ENCODE data around the gene CYP27C1. TPM values are rescaled to one million over a fixed set of nuclear protein-coding genes. Genes with fewer than 3 reads are reported as not detected.
"Not testable (repeated sequence)": the region's sequence is repeated elsewhere in the genome, so short reads cannot be mapped to it uniquely, and the experiment has no call there.

Gene CYP27C1
- total RNA-seq, 2 experiments from 2014 or later = not detected

GRCh38 chr2:127235082-127235702, 15.1 kb upstream of the CYP27C1 start:
- Mint-ChIP-seq H3K27me3 (no peaks in the 10 kb centered on the region), H3K4me3 (no peak overlapping the region), H3K36me3 (ENCODE audit: low read depth) (peaks cover 5% of the 10 kb centered on the region), H3K4me1 (no peaks in the 10 kb centered on the region), H3K27ac (no peak overlapping the region), H3K9me3 (ENCODE audit: low read depth) (peaks cover 10% of the 10 kb centered on the region)
- intact Hi-C loops (cut with DNase I, micrococcal nuclease) = no loop called here
- ChIA-PET CTCF (interaction anchor here (1.1 kb wide), 1 partner anchor 415 kb away, joined by 3 read pairs; no protein-coding TSS in a partner anchor), POLR2A (no interaction called here)
- ATAC-seq (no peak), DNase-seq (no peak)

GRCh38 chr2:127233710-127234109, 13.6 kb upstream of the CYP27C1 start:
- ChIA-PET CTCF (interaction anchor here (0.6 kb wide), 1 partner anchor 102 kb away, joined by 4 read pairs; no protein-coding TSS in a partner anchor), POLR2A (no interaction called here)
- no peaks in the 10 kb centered on the region for H3K4me1 Mint-ChIP-seq
- no peaks in the 10 kb centered on the region for H3K27me3 Mint-ChIP-seq
- H3K36me3 Mint-ChIP-seq (ENCODE audit: low read depth) = peaks cover 5% of the 10 kb centered on the region
- no peak overlapping the region for H3K4me3 Mint-ChIP-seq
- ATAC-seq (no peak), DNase-seq (no peak)
- H3K9me3 Mint-ChIP-seq (ENCODE audit: low read depth) = peaks cover 8% of the 10 kb centered on the region
- intact Hi-C loops (cut with DNase I, micrococcal nuclease) = no loop called here
- H3K27ac Mint-ChIP-seq = no peak overlapping the region

DNA sequence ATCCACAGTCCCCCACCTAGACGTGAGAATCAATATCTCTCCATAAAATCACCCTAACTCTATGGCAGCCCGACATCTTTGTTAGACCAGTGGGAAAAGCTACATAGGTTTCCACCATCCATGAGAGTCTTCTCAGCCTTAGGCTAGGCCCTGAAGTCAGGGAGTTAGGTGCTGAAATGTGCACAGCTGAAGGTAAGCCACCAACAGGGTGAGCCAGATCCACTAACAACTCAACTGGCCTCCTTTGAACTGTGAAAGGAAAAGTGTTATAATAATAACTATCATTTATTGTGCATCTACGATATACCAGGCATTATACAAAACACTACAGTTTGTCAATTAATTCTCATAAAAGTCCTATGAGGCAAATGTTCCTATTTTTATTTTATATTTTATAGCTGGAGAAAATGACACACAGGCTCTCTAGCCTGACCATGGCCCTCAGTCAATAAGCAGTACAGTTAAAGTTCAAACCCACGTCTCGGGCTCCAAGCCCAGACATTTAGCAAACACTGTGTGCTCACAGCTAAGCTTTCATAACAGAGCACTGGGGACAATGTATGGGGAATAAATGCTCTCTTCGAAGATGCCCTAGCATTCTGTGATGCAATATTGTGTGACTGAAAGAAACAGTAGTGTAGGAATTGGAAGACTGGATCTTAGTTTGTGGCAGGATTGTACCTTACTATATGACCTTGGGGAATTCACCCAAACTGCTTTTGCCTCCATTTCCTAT, 11.2 kb upstream of the CYP27C1 start:
- Mint-ChIP-seq H3K27me3 (peaks cover 8% of the 10 kb centered on the region), H3K9me3 (ENCODE audit: low read depth) (peaks cover 4% of the 10 kb centered on the region), H3K4me1 (peaks cover 7% of the 10 kb centered on the region), H3K4me3 (no peak overlapping the region), H3K27ac (no peak overlapping the region), H3K36me3 (ENCODE audit: low read depth) (no peaks in the 10 kb centered on the region)
- DNase-seq (no peak), ATAC-seq (no peak)
- ChIA-PET CTCF (interaction anchor here (1.0 kb wide), 1 partner anchor 32 kb away, joined by 4 read pairs; no protein-coding TSS in a partner anchor), POLR2A (no interaction called here)
- intact Hi-C loops (cut with DNase I, micrococcal nuclease) = no loop called here

DNA sequence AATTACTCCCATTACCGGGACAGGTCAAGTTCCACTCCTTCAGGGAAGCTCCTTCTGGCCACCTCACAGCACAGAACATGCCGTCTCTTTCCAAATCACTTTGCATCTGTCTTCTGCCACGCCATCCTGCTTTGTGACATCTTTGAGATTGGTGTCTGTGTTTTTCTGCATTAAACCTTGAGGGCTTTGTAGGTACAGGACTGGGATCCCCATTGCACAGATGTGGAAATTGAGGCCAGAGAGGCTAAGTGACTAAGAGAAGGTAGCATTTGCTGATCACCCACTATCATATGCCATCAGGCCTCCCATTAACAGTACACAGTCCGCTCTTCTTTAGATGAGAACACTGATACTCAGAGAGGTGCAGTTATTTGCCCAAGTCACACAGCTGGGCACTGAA, 9.5 kb upstream of the CYP27C1 start:
- DNase-seq = no peak
- ChIA-PET POLR2A (no interaction called here), CTCF (no interaction called here)
- Mint-ChIP-seq H3K4me3 (no peak overlapping the region), H3K4me1 (peaks cover 11% of the 10 kb centered on the region), H3K36me3 (ENCODE audit: low read depth) (no peaks in the 10 kb centered on the region), H3K9me3 (ENCODE audit: low read depth) (peaks cover 4% of the 10 kb centered on the region), H3K27me3 (peaks cover 21% of the 10 kb centered on the region), H3K27ac (no peak overlapping the region)
- no peak for ATAC-seq
- intact Hi-C loops (cut with DNase I, micrococcal nuclease) = no loop called here

GRCh38 chr2:127228102-127228501, 8.0 kb upstream of the CYP27C1 start:
- POLR2A ChIA-PET = no interaction called here
- H3K27ac Mint-ChIP-seq = no peak overlapping the region
- no peak overlapping the region for H3K4me3 Mint-ChIP-seq
- H3K4me1 Mint-ChIP-seq = peaks cover 11% of the 10 kb centered on the region
- H3K27me3 Mint-ChIP-seq = peaks cover 27% of the 10 kb centered on the region
- no peak for ATAC-seq
- no peaks in the 10 kb centered on the region for H3K36me3 Mint-ChIP-seq (ENCODE audit: low read depth)
- no peak for DNase-seq
- intact Hi-C loops (cut with DNase I, micrococcal nuclease) = no loop called here
- CTCF ChIA-PET = no interaction called here
- peaks cover 4% of the 10 kb centered on the region for H3K9me3 Mint-ChIP-seq (ENCODE audit: low read depth)

- POLR2A ChIA-PET; ATAC-seq; H3K9me3 Mint-ChIP-seq (ENCODE audit: low read depth); H3K4me3 Mint-ChIP-seq; H3K36me3 Mint-ChIP-seq (ENCODE audit: low read depth); CTCF ChIA-PET; DNase-seq; H3K27ac Mint-ChIP-seq: not testable (repeated sequence)
- peaks cover 11% of the 10 kb centered on the region for H3K4me1 Mint-ChIP-seq
- H3K27me3 Mint-ChIP-seq = peaks cover 31% of the 10 kb centered on the region
- intact Hi-C loops (cut with DNase I, micrococcal nuclease) = loop anchor here in 1 of 2 experiments (2.0 kb wide), 2 partner anchors 160 to 184 kb away; partner anchors contain the start of gene MAP3K2
Measured at GRCh38 chr2:127227264-127227660, 7.2 kb upstream of the CYP27C1 start.

GRCh38 chr2:127226520-127227263, 6.6 kb upstream of the CYP27C1 start:
- peaks cover 11% of the 10 kb centered on the region for H3K4me1 Mint-ChIP-seq
- no peak overlapping the region for H3K27ac Mint-ChIP-seq
- peak overlapping the region; percentile 30 for H3K4me3 Mint-ChIP-seq
- ATAC-seq = peak; percentile 94
- intact Hi-C loops (cut with DNase I, micrococcal nuclease) = loop anchor here in 1 of 2 experiments (2.0 kb wide), 2 partner anchors 160 to 184 kb away; partner anchors contain the start of gene MAP3K2
- peaks cover 4% of the 10 kb centered on the region for H3K9me3 Mint-ChIP-seq (ENCODE audit: low read depth)
- peak; percentile 78 for DNase-seq
- ChIA-PET POLR2A (no interaction called here), CTCF (no interaction called here)
- peaks cover 31% of the 10 kb centered on the region for H3K27me3 Mint-ChIP-seq
- H3K36me3 Mint-ChIP-seq (ENCODE audit: low read depth) = no peaks in the 10 kb centered on the region

DNA sequence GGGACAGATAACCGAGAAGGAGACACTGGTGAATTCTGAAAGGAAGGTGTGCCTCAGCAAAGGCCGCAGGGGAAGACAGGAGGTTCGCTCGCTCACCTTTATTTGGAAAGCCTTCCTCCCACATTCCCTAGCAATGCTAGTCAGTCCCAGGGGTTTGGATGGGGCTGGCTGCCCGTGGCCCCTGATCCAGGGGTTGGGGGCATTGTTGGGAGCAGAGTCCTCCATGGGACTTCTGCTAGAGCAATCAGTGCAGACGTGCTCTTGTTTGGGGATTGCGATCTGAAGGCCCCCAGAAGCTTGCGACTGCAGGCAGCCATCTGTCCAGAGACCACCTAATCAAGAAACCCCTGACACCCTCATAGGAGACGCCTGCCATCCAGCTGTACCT, 6.0 kb upstream of the CYP27C1 start:
- H3K9me3 Mint-ChIP-seq (ENCODE audit: low read depth) = peaks cover 4% of the 10 kb centered on the region
- DNase-seq = no peak
- H3K36me3 Mint-ChIP-seq (ENCODE audit: low read depth) = no peaks in the 10 kb centered on the region
- H3K27ac Mint-ChIP-seq = no peak overlapping the region
- CTCF ChIA-PET = no interaction called here
- H3K4me1 Mint-ChIP-seq = peaks cover 11% of the 10 kb centered on the region
- intact Hi-C loops (cut with DNase I, micrococcal nuclease) = loop anchor here in 1 of 2 experiments (2.0 kb wide), 2 partner anchors 161 to 185 kb away; partner anchors contain the start of gene MAP3K2
- ATAC-seq = no peak
- POLR2A ChIA-PET = no interaction called here
- peaks cover 31% of the 10 kb centered on the region for H3K27me3 Mint-ChIP-seq
- no peak overlapping the region for H3K4me3 Mint-ChIP-seq

- H3K27me3 Mint-ChIP-seq = peaks cover 38% of the 10 kb centered on the region
- ATAC-seq (no peak), DNase-seq (no peak)
- no peak overlapping the region for H3K4me3 Mint-ChIP-seq
- no peak overlapping the region for H3K27ac Mint-ChIP-seq
- H3K9me3 Mint-ChIP-seq (ENCODE audit: low read depth) = peaks cover 4% of the 10 kb centered on the region
- CTCF ChIA-PET = no interaction called here
- POLR2A ChIA-PET = no interaction called here
- intact Hi-C loops (cut with DNase I, micrococcal nuclease) = no loop called here
- no peaks in the 10 kb centered on the region for H3K36me3 Mint-ChIP-seq (ENCODE audit: low read depth)
- H3K4me1 Mint-ChIP-seq = peaks cover 16% of the 10 kb centered on the region
Measured at GRCh38 chr2:127225186-127225960, 5.3 kb upstream of the CYP27C1 start.

- ATAC-seq; DNase-seq; H3K27ac Mint-ChIP-seq; H3K4me3 Mint-ChIP-seq; intact Hi-C loops (cut with DNase I, micrococcal nuclease); POLR2A ChIA-PET; CTCF ChIA-PET; H3K9me3 Mint-ChIP-seq (ENCODE audit: low read depth); H3K36me3 Mint-ChIP-seq (ENCODE audit: low read depth): not testable (repeated sequence)
- H3K4me1 Mint-ChIP-seq = peaks cover 19% of the 10 kb centered on the region
- peaks cover 42% of the 10 kb centered on the region for H3K27me3 Mint-ChIP-seq
Measured at GRCh38 chr2:127224135-127224534, 4.0 kb upstream of the CYP27C1 start.
